ENCODE results near the gene CD300C. TPM values are rescaled to one million over a fixed set of nuclear protein-coding genes. Genes with fewer than 3 reads are reported as not detected.
"Not testable (repeated sequence)": the region's sequence is repeated elsewhere in the genome, so short reads cannot be mapped to it uniquely, and the experiment has no call there.

Gene CD300C
- total and polyA plus RNA-seq, 2 experiments from 2014 or later, result 0.43 to 0.47 TPM

DNA sequence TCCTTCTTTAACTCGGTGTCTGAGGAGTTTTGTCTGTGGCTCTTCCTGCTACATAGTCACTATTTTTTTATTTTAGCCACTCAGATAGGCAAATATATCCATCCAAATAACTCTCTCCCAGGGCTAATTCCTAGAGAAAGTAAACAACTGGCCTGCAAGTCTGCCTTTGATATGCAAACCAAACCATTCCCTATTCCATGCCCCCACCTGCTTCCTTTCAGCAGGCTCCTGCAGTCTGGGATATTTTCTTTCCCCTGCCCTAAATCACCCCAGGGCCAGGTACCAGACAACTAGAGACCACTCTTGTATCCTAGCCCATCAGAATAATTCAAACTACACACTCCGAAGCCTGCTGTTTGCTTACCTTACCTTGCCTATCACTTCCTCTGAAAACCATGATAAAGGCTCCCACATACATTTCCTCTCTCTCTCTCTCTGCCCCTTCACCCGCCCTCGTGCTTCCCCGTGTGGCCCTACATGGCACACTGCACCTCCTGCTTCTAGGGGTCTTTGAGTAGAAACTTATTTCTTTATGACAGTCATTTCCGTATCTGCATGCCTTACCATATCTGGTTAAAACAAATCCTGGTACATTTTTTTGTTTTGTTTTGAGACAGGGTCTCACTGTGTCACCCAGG, 13.1 kb upstream of the CD300C start:
- Histone ChIP-seq H3K9me3 (ENCODE audit: low read depth) (no peaks in the 10 kb centered on the region), H4K20me1 (ENCODE audit: insufficient read depth, poor library complexity, severe bottlenecking) (no peaks in the 10 kb centered on the region), H3K4me1 (ENCODE audit: insufficient read depth) (no peaks in the 10 kb centered on the region), H3K27me3 (no peaks in the 10 kb centered on the region), H3K9me2 (replicated peaks; ENCODE audit: insufficient read depth) (no peaks in the 10 kb centered on the region), H3K4me3 (no peak overlapping the region), H3K4me2 (no peak overlapping the region), H3K79me2 (no peaks in the 10 kb centered on the region), H2AFZ (no peak overlapping the region), H3K36me3 (replicated peaks; ENCODE audit: insufficient read depth, low read depth) (no peaks in the 10 kb centered on the region), H3K27ac (no peak overlapping the region)
- DNase-seq (ENCODE audit: low spot score), result no peak
- TF ChIP-seq EZH2 (IDR thresholded peaks at IDR 0.05; ENCODE audit: borderline replicate concordance) (no peak), EZH2phosphoT487 (IDR thresholded peaks at IDR 0.05; ENCODE audit: low read depth, severe bottlenecking, unreplicated experiment) (no peak)
- TF ChIP-seq, protein P1, sequence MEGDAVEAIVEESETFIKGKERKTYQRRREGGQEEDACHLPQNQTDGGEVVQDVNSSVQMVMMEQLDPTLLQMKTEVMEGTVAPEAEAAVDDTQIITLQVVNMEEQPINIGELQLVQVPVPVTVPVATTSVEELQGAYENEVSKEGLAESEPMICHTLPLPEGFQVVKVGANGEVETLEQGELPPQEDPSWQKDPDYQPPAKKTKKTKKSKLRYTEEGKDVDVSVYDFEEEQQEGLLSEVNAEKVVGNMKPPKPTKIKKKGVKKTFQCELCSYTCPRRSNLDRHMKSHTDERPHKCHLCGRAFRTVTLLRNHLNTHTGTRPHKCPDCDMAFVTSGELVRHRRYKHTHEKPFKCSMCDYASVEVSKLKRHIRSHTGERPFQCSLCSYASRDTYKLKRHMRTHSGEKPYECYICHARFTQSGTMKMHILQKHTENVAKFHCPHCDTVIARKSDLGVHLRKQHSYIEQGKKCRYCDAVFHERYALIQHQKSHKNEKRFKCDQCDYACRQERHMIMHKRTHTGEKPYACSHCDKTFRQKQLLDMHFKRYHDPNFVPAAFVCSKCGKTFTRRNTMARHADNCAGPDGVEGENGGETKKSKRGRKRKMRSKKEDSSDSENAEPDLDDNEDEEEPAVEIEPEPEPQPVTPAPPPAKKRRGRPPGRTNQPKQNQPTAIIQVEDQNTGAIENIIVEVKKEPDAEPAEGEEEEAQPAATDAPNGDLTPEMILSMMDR (IDR thresholded peaks at IDR 0.05; ENCODE audit: poor library complexity), result no peak
- 88% methylated on average over 6 of the region's 6 CpGs for WGBS (ENCODE audit: low lambda C conversion rate, missing lambda C conversion rate)

DNA sequence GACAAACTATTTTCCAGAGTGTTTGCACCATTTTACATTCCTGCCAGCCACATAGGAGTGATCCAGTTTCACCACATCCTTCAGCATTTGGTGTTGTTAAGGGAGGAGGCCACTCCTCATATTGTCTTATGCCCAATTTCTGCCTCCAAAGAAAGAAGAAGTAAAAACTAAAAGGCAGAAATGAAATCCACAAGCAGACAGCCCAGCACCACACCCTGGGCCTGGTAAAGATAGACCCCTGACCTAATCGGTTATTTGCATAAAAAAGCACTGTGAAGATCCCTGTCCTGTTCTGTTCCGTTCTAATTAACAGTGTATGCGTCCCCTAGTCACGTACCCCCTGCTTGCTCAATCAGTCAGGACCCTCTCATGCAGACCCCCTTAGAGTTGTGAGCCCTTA, 12.5 kb upstream of the CD300C start:
- not testable (repeated sequence) for H4K20me1 ChIP-seq (ENCODE audit: insufficient read depth, poor library complexity, severe bottlenecking); H3K9me3 ChIP-seq (ENCODE audit: low read depth); H3K4me2 ChIP-seq

DNA sequence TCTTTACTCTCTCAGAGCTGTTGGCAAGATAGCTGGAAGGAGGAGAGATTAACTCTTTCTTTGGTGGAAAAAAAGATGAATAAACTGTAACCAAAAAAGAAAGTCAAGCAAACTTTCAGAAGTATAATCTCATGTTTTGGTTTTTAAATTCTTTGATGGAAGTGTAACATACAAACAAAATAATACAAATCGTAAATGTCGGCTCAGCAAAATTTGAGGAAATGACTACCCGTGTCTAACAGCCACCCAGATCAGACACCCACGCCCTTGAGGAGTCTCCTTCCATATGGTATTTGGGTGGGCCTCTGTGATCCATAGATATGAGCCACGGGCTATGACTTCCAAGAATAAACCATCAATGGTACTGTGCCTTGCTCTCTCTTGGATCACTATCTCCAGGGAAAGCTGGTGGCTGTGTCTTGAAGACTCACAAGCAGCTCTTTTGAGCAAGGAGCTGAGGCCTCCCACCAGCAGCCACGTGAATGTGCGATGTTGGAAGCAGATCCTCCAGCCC, 9.6 kb upstream of the CD300C start:
- Histone ChIP-seq H3K79me2 (no peaks in the 10 kb centered on the region), H3K9me3 (ENCODE audit: low read depth) (no peaks in the 10 kb centered on the region), H3K4me1 (ENCODE audit: insufficient read depth) (no peaks in the 10 kb centered on the region), H4K20me1 (ENCODE audit: insufficient read depth, poor library complexity, severe bottlenecking) (no peaks in the 10 kb centered on the region), H3K27me3 (no peaks in the 10 kb centered on the region), H3K4me3 (no peak overlapping the region), H3K36me3 (replicated peaks; ENCODE audit: insufficient read depth, low read depth) (no peaks in the 10 kb centered on the region), H2AFZ (no peak overlapping the region), H3K27ac (no peak overlapping the region), H3K9me2 (replicated peaks; ENCODE audit: insufficient read depth) (no peaks in the 10 kb centered on the region), H3K4me2 (no peak overlapping the region)
- TF ChIP-seq EZH2phosphoT487 (IDR thresholded peaks at IDR 0.05; ENCODE audit: low read depth, severe bottlenecking, unreplicated experiment) (no peak), EZH2 (IDR thresholded peaks at IDR 0.05; ENCODE audit: borderline replicate concordance) (no peak)
- TF ChIP-seq, protein P1 (IDR thresholded peaks at IDR 0.05; ENCODE audit: poor library complexity), result no peak
- 86% methylated on average over 7 of the region's 7 CpGs for WGBS (ENCODE audit: low lambda C conversion rate, missing lambda C conversion rate)
- no peak for DNase-seq (ENCODE audit: low spot score)

More for the DNA sequence above, 12.5 kb upstream of the CD300C start:
- WGBS (ENCODE audit: low lambda C conversion rate, missing lambda C conversion rate), result 67% methylated on average over 4 of the region's 4 CpGs
- DNase-seq (ENCODE audit: low spot score); H3K4me1 ChIP-seq (ENCODE audit: insufficient read depth); H3K79me2 ChIP-seq; H3K36me3 ChIP-seq (replicated peaks; ENCODE audit: insufficient read depth, low read depth); H3K4me3 ChIP-seq; H2AFZ ChIP-seq; H3K27me3 ChIP-seq; H3K9me2 ChIP-seq (replicated peaks; ENCODE audit: insufficient read depth); H3K27ac ChIP-seq: not testable (repeated sequence)

DNA sequence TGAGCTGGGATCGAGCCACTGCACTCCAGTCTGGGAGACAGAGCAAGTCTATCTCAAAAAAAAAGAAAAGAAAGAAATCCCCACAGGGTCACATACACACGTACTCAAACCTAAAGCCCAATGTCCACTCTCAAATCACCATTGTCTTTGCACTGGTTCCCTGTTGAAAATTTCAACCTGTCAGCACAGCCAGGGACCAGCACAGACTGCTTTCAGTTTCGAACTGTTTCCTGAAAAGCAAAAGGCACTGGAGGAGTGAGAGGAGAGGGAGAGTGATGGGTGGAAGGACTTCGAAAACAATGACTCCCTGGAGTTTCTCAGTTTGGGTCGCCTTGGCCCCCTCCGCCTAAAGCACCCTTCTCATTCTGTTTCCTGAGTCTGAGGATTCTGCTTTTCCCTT, 9.0 kb upstream of the CD300C start:
- H2AFZ ChIP-seq, result no peak overlapping the region
- no peaks in the 10 kb centered on the region for H4K20me1 ChIP-seq (ENCODE audit: insufficient read depth, poor library complexity, severe bottlenecking)
- TF ChIP-seq EZH2 (IDR thresholded peaks at IDR 0.05; ENCODE audit: borderline replicate concordance) (no peak), EZH2phosphoT487 (IDR thresholded peaks at IDR 0.05; ENCODE audit: low read depth, severe bottlenecking, unreplicated experiment) (no peak)
- TF ChIP-seq, protein P1 (IDR thresholded peaks at IDR 0.05; ENCODE audit: poor library complexity), result no peak
- WGBS (ENCODE audit: low lambda C conversion rate, missing lambda C conversion rate), result 85% methylated on average over 6 of the region's 6 CpGs
- H3K9me2 ChIP-seq (replicated peaks; ENCODE audit: insufficient read depth), result no peaks in the 10 kb centered on the region
- H3K4me3 ChIP-seq, result no peak overlapping the region
- no peaks in the 10 kb centered on the region for H3K79me2 ChIP-seq
- no peak overlapping the region for H3K4me2 ChIP-seq
- H3K9me3 ChIP-seq (ENCODE audit: low read depth), result no peaks in the 10 kb centered on the region
- H3K4me1 ChIP-seq (ENCODE audit: insufficient read depth), result no peaks in the 10 kb centered on the region
- DNase-seq (ENCODE audit: low spot score), result no peak
- H3K27ac ChIP-seq, result no peak overlapping the region
- no peaks in the 10 kb centered on the region for H3K27me3 ChIP-seq
- no peaks in the 10 kb centered on the region for H3K36me3 ChIP-seq (replicated peaks; ENCODE audit: insufficient read depth, low read depth)

All from hepatocyte (in vitro differentiated cells).